ENCODE data around the gene RIT1.

The RIT1 gene

DNA sequence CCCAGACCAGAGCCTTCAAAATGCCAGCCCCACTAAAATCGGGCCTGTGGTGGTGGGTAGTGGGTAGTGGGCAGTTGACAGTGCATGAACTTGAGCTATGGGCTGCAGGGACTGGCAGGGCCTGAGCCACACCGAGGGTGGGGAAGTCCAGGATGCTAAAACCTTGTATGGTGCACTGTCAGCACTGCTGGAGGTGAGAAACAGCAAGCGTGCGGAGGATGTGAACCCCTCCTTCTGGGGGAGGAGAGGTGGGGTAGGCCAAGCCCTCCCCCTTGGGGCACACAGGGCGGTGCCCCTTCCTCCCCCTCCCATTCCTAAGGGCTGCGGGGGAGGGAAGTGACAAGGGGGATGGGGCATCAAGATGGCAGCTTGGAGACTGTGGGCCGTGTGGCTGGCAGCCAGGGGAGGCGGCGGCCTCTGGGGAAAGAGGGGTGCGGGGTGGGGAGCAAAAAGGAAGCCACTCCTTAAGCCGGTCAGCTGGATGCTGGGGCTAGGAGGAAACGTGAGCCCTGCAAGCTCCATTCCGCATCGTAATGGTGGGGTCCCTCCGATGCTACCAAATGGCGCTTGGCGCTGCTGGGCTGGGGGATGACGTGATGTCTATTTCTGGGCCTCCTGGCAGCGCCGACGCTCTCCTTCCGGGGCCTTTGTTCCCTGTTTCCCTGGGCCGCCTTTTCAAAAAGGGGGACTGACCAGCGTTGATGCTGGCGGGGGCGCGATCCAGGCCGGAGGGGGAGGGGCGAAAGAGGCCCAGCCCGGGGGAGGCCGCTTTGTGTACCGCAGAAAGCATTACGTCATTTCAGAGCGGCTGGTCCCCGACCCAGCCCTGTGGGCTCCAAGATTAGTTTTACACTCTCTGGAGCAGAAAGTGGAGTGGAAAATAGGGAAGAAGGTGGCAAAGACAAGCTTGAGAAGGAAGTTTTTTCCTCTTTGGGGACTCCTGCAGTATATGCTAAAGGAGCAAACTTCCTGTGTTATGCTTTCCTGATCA lies 51.0 kb downstream of the RIT1 start:
- Histone ChIP-seq H3K4me3 (ENCODE audit: low read depth, low read length) (peak overlapping the region; percentile 80), H3K27me3 (no peaks in the 10 kb centered on the region), H3K9me3 (no peaks in the 10 kb centered on the region), H3K36me3 (peaks cover 4% of the 10 kb centered on the region; the same call in 1 of the 2 replicates), H3K4me1 (no peaks in the 10 kb centered on the region; the same call in 1 of the 2 replicates)
- TF ChIP-seq, protein P1, sequence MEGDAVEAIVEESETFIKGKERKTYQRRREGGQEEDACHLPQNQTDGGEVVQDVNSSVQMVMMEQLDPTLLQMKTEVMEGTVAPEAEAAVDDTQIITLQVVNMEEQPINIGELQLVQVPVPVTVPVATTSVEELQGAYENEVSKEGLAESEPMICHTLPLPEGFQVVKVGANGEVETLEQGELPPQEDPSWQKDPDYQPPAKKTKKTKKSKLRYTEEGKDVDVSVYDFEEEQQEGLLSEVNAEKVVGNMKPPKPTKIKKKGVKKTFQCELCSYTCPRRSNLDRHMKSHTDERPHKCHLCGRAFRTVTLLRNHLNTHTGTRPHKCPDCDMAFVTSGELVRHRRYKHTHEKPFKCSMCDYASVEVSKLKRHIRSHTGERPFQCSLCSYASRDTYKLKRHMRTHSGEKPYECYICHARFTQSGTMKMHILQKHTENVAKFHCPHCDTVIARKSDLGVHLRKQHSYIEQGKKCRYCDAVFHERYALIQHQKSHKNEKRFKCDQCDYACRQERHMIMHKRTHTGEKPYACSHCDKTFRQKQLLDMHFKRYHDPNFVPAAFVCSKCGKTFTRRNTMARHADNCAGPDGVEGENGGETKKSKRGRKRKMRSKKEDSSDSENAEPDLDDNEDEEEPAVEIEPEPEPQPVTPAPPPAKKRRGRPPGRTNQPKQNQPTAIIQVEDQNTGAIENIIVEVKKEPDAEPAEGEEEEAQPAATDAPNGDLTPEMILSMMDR (IDR thresholded peaks at IDR 0.05; ENCODE audit: low read depth, low read length): no peak
- peak; percentile 91 for DNase-seq

DNA sequence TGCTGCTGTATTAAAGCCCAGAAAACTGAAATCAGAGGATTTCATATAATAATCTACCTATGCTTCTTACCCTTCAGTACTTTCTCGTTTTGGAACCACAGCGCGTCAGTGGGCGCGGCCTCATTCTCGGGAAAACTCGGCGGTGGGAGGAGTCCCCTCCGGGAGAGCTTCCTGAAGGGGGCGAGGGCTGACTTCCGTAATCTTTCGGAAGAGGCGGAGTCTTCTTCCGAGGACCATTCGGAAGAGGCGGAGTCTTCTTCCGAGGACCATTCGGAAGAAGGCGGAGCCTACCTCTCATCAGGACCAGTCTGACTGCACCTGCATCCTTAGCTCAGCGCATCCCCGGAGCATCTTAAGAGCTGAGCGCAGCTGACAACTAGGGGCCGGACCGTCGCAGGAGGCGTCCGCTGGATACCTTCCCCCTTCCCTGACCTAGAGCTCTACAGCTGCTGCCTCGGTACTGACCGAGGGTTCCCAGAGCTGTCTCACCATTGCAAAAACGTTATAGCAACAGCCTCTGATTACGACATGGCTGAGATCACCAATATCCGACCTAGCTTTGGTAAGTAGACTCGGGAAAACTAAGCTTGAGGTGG lies 51.8 kb downstream of the RIT1 start, which contains the start of gene SYT11:
Gene SYT11 (plus strand): TSS at position 334 of the 596 bp plus-strand sequence. CDS start 195 bp downstream, at position 529.
- peak within 1 kb of the TSS; percentile 80 for H3K4me3 ChIP-seq (ENCODE audit: low read depth, low read length)
- peaks cover 7% of the 10 kb centered on the region for H3K36me3 ChIP-seq
- H3K4me1 ChIP-seq: no peaks in the 10 kb centered on the region; the same call in 1 of the 2 replicates
- peak; percentile 96 for DNase-seq
- H3K27me3 ChIP-seq: no peaks in the 10 kb centered on the region
- H3K9me3 ChIP-seq: no peaks in the 10 kb centered on the region
- TF ChIP-seq, protein P1 (IDR thresholded peaks at IDR 0.05; ENCODE audit: low read depth, low read length): no peak

DNA sequence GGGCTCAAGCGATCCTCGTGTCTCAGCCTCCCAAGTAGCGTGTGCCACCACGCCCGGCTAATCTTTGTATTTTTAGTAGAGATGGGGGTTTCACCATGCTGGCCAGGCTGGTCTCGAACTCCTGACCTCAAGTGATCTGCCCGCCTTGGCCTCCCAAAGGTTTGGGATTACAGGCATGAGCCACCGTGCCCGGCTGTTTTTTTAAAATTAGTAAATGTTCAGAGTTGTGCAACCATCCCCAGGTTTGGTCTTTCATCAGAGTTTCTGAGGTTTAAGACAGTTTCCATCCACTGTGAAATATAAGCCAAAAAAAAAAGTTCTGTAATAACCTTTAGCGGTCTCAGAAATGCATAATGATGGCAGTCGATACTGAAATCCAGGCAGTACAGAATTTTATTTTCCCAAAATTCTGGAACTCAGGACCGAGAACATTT lies 52.3 kb downstream of the RIT1 start:
- no peaks in the 10 kb centered on the region; the same call in 1 of the 2 replicates for H3K4me1 ChIP-seq
- no peaks in the 10 kb centered on the region for H3K27me3 ChIP-seq
- TF ChIP-seq, protein P1 (IDR thresholded peaks at IDR 0.05; ENCODE audit: low read depth, low read length): no peak
- peak overlapping the region; percentile 80 for H3K4me3 ChIP-seq (ENCODE audit: low read depth, low read length)
- no peaks in the 10 kb centered on the region for H3K9me3 ChIP-seq
- no peak for DNase-seq
- H3K36me3 ChIP-seq: peaks cover 12% of the 10 kb centered on the region

DNA sequence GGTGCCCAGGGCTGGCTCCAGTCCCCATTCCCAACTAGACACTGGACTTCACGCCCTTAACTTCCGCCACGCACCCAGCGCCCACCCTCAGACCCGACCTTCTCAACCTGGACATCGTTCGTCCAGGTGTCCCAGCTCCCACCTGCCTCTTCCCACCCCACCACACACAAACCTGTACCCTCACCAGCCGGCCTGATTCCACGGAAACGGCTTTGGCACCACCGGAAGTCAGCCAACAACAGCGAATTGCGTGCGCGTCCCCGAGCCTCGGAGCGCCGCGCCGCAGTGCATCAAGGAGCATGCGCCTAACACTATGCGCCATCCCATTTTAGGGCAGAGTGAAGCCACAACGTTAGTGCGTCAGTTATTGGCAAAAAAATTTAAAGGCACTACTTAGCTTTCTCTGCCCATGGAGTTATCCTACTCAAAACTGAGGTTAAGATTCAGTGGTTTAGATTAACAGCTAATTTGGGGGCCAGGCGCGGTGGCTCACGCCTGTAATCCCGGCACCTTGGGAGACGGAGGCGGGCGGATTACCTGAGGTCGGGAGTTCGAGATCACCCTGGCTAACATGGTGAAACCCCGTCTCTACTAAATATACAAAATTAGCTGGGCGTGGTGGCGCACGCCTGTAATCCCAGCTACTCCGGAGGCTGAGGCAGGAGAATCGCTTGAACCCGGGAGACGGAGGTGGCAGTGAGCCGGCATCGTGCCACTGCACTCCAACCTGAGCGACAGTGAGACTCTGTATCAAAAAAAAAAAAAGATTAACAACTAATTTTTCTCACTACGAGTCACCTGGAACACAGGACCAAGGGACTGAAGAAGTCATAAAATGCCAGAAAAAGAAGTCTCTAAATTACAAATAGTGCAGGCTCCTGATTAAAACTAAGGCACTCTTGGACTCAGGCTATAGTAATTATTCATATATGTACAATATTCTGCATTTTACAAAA lies 53.9 kb downstream of the RIT1 start, which contains the start of gene GON4L:
Gene GON4L (minus strand): TSS at position 240 of the 956 bp plus-strand sequence. CDS start 3,434 bp downstream, outside the sequence.
- TF ChIP-seq, protein P1 (IDR thresholded peaks at IDR 0.05; ENCODE audit: low read depth, low read length): no peak
- DNase-seq: peak; percentile 92
- Histone ChIP-seq H3K36me3 (peaks cover 28% of the 10 kb centered on the region), H3K9me3 (no peaks in the 10 kb centered on the region), H3K4me1 (no peaks in the 10 kb centered on the region; the same call in 1 of the 2 replicates), H3K27me3 (no peaks in the 10 kb centered on the region), H3K4me3 (ENCODE audit: low read depth, low read length) (peak within 1 kb of the TSS; percentile 85)

DNA sequence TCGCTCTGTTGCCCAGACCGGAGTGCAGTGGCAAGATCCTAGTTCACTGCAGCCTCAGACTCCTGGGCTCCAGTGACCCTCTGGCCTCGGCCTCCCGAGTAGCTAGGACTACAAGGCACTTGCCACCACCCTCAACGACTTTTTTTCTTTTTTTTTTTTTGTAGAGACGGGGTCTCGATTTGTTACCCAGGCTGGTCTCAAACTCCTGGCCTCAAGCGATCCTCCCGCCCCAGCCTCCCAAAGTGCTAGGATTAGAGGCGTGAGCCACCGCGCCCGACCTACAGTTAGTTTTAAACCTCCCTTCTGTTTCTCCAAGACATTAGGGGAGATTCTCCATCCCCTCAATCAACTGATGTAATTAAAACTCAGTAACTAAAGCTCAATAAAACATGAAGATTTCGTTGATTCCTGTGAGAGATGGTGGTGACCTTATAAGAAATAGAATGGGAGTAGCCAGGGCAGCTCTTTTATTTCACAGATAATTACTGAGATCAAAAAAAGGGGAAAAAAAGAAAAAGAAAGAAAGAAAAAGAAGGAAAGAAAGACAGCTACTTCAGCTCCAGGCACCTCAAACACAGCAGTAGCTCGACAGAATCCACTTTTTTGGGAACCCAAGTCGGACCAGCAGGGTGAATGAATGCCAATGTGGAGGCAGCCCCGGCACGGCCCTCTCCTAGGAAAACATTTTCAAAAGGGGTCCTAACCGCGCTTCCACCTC lies 54.7 kb downstream of the RIT1 start:
- Histone ChIP-seq H3K27me3 (no peaks in the 10 kb centered on the region), H3K36me3 (peaks cover 30% of the 10 kb centered on the region), H3K4me1 (no peaks in the 10 kb centered on the region; the same call in 1 of the 2 replicates), H3K9me3 (no peaks in the 10 kb centered on the region), H3K4me3 (ENCODE audit: low read depth, low read length) (peak overlapping the region; percentile 85)
- no peak for DNase-seq
- TF ChIP-seq, protein P1 (IDR thresholded peaks at IDR 0.05; ENCODE audit: low read depth, low read length): no peak
